Fibroblast of skin of left quadriceps (primary cell): ENCODE data around the gene ZRANB3.

ENCODE experiments used
- DNase-seq, 2 experiments: peaks; one replicate each; pipeline ENCODE4 v3.0.0-alpha.2; 2013; ENCODE audit warnings: low read depth in 2 of 2

Gene ZRANB3

DNA sequence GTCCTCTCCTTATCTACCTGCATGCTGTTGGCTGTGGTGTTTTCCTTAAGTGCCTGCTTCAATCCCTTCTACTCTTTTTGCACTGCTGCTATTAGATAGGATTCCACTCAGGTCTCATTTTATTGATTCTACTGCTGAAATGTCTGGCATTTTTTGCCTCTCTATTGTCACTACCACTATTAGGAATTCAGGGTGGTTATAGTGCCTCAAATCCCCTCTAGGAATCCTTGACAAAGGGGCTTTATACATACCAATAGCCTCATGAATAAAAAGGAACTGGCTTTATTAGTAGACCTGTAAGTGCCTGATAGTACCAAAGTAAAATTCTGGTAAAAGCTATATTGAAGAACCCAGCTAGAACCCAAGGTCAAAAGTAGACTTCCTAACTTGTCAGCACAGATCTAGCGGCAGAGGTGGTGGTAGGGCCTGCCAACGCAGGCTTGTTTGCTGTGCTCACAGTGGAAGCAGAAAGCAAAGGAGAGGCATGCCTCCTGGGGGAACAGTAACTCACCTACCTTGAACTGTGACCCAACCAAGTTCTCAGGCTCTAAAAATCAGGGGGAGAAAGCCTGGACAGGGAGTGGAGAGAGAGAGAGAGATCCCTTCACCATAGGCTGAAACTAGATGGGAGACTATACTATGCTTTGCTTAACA, 278.1 kb downstream of the ZRANB3 start:
- DNase-seq, result no peak

GRCh38 chr2:135248611-135249010, 282.4 kb downstream of the ZRANB3 start:
- DNase-seq, result no peak

DNA sequence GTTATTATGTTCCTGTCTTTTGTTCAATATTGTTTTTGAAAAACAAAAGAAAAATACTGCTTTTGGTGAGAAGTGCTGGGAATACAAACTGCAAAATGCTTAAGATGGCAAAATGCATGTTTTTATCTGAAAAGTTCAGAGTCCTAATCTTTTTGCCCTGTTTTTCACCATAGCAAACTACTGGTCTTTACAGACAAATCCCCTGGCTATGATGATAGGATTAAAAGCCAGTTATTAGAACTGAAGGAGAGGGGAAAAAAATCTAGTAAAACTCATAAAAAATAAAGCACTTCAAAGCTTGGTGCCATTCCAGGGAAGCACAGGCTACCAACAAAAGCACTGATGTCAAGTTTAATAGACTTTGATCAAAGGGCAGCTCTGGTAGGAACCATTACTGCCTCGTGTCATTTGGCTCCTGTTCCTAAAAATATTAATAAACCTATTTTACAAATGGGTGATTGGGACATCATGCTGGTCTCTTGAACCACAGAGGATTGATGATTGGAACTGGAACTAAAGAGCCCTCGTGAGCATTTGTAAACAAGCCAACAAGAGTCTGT, 284.2 kb downstream of the ZRANB3 start:
- no peak for DNase-seq

GRCh38 chr2:135245071-135245470, 285.9 kb downstream of the ZRANB3 start:
- DNase-seq, result no peak

GRCh38 chr2:135238651-135239050, 292.4 kb downstream of the ZRANB3 start:
- no peak for DNase-seq

DNA sequence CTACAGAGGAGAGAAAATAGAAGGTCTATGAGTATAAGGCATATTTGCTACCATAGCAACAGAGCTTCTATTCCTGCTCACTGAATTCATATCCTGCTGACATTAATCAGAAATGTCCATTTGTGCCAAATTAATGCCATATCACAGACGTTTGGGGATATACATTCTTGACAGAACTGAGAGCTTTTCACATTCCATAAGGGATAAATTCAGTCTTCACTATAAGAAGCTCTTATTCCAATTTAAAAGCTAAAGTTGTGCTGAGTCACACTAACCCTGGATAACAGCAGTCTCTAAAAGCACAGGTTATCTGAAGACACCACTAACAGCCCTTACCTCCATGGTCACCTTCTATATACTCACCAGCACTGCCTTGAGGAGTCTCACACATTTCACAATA, 300.9 kb downstream of the ZRANB3 start:
- no peak for DNase-seq

DNA sequence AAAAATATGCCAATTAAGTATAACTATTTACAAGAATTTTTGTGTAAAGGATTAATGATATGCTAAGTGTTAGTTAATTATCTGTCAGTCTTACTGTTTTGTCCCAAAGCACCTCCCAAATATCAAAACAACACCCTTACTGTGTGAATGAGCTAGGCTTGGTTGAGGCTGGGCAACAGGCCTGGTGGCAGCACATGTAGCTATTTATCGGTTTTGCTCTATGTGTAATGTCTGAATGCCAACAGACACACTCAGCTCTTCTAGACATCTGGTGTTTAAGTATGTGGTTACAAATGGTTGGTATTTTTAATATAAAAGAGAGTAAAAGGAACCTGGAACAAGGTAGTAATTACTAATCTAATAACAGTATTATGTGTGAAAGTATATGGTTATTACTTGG, 303.6 kb downstream of the ZRANB3 start:
- DNase-seq, result peak; percentile 14 to 25

DNA sequence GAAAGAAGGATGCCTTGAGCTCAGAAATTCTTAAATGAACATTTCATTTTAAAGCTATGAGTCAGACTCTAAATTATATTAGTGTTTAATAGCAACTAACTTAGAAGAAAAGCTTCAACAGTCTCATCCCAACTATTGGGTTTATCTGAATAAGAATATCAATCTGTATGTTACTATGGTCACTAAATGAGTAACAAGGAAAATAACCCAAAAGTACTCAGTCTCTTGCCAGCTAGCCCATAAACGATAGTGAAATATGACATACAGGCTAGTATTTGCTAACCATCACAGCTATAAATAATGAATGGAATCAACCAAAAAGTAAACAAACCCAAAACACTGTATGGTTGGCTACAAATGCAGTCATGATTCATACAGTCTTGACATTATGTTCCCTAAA, 304.1 kb downstream of the ZRANB3 start:
- DNase-seq, result peak; percentile 51 to 55

GRCh38 chr2:135225781-135226180, 305.2 kb downstream of the ZRANB3 start:
- DNase-seq, result no peak

DNA sequence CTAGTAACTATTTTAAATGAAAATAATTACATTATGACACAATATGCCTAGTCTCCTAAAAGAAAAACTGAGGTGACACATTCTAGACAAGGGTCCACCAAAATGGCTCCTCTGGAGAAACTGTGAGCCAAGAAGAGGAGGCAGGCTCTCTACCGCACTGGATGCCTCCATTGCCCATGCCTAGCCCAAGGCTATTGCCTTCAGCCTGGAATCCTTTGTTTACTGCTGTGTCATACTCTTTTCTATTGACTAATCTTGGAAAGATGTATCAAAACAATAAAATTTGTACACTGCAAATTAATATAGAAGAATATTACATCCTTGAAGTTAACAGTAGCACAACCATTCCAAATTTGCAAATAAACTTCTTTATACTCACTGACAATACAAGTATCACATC, 311.8 kb downstream of the ZRANB3 start:
- DNase-seq, result no peak

- no peak for DNase-seq
These were observed 312.6 kb downstream of the ZRANB3 start for GRCh38 chr2:135218426-135218825.

GRCh38 chr2:135212757-135213156, 318.3 kb downstream of the ZRANB3 start:
- no peak for DNase-seq

- DNase-seq, result no peak
These were observed 323.0 kb downstream of the ZRANB3 start for GRCh38 chr2:135208016-135208415.

- DNase-seq, result no peak
These were observed 327.1 kb downstream of the ZRANB3 start for GRCh38 chr2:135203944-135204343.

DNA sequence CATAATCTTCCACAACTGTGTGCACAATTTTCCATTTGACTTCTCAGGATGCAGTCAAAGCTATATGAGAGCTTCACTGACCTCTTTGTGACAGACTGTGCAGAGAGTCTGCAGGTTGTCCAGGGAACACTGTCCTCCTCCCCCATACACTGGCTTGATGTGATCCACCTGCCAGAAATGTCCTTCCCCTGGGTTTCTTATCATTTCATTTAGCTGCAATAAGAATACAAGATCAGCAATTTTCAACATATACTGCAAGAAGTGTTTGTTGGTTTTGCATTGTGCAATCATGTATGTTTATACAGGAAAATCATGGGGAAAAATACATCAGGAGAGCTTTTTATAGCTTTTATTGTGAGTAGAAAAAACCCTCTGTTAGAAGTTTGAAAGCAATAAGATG, 328.3 kb downstream of the ZRANB3 start:
- DNase-seq, result no peak

DNA sequence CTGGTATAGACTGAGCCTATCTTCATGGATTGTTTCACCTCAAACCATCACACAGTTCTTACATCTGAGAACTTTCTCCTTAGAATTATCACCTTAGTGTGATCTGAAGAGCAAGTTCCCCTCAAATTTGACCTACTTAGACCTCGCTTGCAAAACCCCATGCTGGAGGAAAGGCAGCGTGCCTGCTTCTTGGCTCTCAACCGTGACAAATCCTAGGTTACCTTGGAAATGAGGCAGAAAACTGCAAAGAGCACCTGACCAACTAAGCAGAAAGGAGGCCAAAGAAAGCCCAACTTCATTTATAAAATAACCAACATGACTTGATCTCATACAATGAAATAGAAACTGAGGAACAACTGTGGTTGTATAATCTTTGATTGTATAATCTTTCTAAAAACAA, 332.5 kb downstream of the ZRANB3 start:
- DNase-seq, result no peak

DNA sequence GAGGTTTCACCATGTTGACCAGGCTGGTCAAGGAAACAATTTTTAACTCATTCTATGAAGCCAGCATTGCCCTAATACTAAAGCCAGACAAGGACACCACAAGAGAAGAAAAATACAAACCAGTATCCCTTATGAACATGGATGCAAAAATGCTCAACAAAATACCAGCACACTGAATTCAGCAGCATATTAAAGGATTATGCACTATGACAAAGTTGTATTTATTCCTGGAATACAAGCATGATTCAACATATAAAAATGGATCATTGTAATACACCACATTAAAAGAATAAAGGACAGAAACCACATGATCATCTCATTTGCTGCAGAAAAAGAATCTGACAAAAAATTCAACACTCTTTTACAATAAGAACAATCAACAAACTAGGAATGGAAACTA, 340.2 kb downstream of the ZRANB3 start:
- DNase-seq, result no peak

- no peak for DNase-seq
These were observed 341.9 kb downstream of the ZRANB3 start for GRCh38 chr2:135189148-135189547.

DNA sequence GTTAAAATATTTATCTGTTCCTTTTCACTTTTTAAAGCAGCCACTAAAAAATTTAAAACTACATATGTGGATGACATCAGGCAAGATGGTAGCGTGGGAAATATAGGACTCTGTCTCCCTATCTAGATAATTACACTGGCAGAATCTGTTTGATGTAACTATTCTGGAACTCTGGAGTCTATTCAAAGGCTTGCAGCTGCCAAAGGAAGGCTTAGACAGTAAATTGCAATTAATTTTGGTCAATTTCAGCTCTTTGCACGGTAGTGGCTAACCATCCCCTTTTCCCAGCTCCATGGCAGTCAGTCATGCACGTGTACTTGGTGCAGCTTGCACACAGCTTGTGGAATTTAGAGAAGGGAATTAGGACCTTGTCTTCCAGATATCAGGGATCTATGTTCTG, 343.7 kb downstream of the ZRANB3 start:
- no peak for DNase-seq

DNA sequence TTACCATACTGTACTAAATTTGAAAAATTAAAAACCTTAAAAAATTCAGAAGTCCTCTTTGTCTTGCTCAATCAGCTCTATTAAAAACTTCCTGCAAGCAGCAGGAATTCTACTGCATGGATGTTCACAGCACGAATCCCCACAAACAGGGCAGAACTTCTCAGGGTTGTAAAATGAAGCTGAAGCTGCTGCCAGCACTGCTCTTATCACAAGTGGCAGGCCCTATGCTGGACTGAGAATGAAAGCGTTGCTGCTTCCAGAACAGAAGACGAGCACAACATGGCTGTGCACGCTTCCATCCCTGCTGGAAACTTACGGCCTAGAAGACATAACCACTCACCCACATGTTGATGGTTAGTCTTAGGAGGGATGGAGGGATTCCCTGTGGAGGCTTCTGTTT, 345.0 kb downstream of the ZRANB3 start:
- DNase-seq, result no peak

DNA sequence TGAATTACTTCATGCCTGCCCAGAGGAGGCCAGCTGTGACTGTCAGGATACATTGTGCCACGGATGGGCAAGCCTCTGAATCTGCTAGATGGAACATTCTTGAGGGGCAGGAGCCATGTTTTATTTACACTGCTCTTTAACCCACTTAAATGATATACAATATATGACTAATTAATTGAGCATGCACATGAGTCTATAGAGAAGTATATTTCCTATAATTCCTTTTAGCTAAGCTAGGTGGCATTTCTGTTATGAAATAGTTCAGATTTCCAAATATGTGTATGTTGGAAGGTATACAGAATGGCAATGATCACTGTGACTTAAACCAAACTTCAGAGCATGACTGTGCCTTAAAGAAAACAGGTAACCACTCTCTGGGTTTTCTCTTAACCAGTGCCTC, 347.2 kb downstream of the ZRANB3 start:
- no peak for DNase-seq

DNA sequence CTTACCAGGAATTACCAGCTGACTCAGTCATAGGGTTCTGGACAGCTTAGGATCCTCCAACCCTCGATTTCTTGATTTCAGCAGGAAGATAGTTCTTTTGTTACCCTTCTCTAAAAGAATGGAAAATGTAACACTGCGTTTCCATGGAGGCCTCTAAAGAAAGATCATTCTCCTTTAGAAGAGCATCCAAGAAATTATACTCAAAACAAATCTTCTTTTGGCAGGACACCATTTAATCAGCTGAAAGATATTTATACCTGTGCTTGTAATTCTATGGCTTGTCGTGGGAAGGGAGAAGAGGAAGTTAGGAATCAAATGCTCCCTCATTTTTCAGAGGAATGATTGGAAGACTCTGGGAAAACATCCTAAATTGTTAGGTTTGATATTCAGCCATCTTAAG, 348.4 kb downstream of the ZRANB3 start:
- no peak for DNase-seq

GRCh38 chr2:135182190-135182589, 348.8 kb downstream of the ZRANB3 start:
- no peak for DNase-seq

- DNase-seq, result no peak
These were observed 351.3 kb downstream of the ZRANB3 start for GRCh38 chr2:135179689-135180088.
